Measurements from ENCODE around the gene AGXT2. TPM values are rescaled to one million over a fixed set of nuclear protein-coding genes. Genes with fewer than 3 reads are reported as not detected.

AGXT2 gene
- total RNA-seq, 1 donor from 2014 or later = not detected

DNA sequence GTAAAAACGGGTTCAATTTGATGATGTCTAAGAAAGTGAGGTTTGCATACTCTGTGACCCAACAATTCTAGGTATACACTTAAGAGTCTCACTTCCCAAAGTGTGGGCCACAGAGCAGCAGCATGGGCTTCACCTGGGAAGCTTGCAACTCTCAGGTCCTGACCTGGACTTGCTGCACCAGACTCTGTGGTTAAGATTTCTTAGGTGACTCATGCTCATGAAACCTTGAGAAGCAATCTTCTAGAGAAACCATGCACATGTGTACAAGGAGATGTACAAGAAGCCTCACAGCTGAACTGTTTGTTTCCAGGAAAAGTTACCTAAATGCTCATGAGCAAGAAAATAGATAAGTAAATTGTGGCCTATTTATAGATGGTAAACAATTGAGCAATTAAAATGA, 88.4 kb downstream of the AGXT2 start:
- Mint-ChIP-seq H3K4me3 (ENCODE audit: low read depth) (no peak overlapping the region), H3K4me1 (ENCODE audit: low read depth) (peaks cover 3% of the 10 kb centered on the region), H3K9me3 (ENCODE audit: low read depth) (no peaks in the 10 kb centered on the region), H3K27me3 (no peaks in the 10 kb centered on the region), H3K27ac (peak overlapping the region; percentile 10), H3K36me3 (ENCODE audit: insufficient read depth) (peaks cover 14% of the 10 kb centered on the region)
- TF ChIP-seq, protein P1, sequence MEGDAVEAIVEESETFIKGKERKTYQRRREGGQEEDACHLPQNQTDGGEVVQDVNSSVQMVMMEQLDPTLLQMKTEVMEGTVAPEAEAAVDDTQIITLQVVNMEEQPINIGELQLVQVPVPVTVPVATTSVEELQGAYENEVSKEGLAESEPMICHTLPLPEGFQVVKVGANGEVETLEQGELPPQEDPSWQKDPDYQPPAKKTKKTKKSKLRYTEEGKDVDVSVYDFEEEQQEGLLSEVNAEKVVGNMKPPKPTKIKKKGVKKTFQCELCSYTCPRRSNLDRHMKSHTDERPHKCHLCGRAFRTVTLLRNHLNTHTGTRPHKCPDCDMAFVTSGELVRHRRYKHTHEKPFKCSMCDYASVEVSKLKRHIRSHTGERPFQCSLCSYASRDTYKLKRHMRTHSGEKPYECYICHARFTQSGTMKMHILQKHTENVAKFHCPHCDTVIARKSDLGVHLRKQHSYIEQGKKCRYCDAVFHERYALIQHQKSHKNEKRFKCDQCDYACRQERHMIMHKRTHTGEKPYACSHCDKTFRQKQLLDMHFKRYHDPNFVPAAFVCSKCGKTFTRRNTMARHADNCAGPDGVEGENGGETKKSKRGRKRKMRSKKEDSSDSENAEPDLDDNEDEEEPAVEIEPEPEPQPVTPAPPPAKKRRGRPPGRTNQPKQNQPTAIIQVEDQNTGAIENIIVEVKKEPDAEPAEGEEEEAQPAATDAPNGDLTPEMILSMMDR (IDR thresholded peaks at IDR 0.05; ENCODE audit: unreplicated experiment) = no peak
- no peak for DNase-seq (ENCODE audit: low spot score, unreplicated experiment)

DNA sequence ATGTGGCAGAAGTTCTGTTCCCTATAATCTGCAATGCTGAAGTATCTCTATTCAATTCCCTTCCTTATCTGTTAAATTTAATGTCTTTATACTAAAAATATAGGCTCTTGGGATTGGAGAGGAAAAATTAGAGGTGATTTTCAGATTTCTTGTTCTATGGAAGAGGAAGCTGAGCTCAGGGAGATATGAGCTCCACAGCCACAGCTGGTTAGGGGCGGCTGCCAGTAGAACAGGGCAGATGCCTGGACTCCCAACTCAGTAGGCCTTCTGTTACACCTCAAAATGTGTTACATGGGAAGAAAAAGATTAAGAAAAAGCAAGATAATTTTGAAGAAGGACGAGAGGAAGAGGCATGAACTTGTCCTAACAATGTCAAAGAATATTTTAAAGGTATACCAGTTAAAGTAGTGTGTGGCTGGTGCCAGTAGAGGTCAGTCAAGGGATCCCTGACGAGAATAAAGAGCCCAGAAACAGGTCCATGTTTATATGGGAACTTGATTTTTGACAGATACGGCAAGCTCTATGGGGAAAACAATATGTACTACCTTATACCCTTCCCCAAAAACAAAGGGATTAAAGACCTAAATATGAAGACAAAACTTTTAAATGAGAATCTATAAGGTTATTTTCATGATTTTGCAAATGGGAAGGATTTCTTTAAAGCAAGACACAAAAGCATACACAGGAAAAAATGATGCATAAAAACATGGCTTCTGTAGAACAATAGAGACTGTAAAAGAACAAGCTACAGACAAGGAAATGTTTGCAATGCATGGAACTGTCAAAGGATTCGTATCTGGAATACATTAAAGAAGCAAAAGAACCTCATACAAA, 89.7 kb downstream of the AGXT2 start:
- TF ChIP-seq, protein P1 (IDR thresholded peaks at IDR 0.05; ENCODE audit: unreplicated experiment) = peak; percentile 69
- Mint-ChIP-seq H3K9me3 (ENCODE audit: low read depth) (no peaks in the 10 kb centered on the region), H3K4me1 (ENCODE audit: low read depth) (peaks cover 3% of the 10 kb centered on the region), H3K27me3 (no peaks in the 10 kb centered on the region), H3K27ac (no peak overlapping the region), H3K36me3 (ENCODE audit: insufficient read depth) (peaks cover 15% of the 10 kb centered on the region), H3K4me3 (ENCODE audit: low read depth) (no peak overlapping the region)
- DNase-seq (ENCODE audit: low spot score, unreplicated experiment) = no peak

DNA sequence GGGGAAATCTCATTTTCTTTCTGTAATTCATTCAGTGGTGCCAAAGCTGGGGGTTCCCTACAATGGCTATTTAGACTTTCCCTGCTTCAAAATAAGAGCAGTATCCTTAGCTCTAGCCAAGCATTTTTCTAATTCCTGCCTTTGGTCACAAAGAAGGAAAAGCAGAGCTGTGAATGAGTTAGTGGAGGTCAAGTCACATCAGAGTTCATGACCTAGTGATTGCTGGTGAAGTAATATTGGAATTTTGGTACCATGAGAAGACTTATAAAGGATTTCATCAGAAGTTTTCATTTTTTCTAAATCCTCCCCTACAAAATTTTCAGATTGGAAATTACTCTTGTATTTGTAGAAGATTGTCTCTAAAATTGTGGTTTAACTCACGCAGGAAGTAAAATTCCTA, 90.4 kb downstream of the AGXT2 start:
- Mint-ChIP-seq H3K9me3 (ENCODE audit: low read depth) (no peaks in the 10 kb centered on the region), H3K4me1 (ENCODE audit: low read depth) (peaks cover 3% of the 10 kb centered on the region), H3K27ac (no peak overlapping the region), H3K36me3 (ENCODE audit: insufficient read depth) (peaks cover 16% of the 10 kb centered on the region), H3K27me3 (no peaks in the 10 kb centered on the region), H3K4me3 (ENCODE audit: low read depth) (no peak overlapping the region)
- TF ChIP-seq, protein P1 (IDR thresholded peaks at IDR 0.05; ENCODE audit: unreplicated experiment) = no peak
- DNase-seq (ENCODE audit: low spot score, unreplicated experiment) = no peak

Other genes starting within 250 kb of the AGXT2 start
- 2.8 and 2.9 TPM in 2 replicates for gene TTC23L, start 208.8 kb downstream of the AGXT2 start, total RNA-seq
- gene RAD1, start 132.4 kb downstream of the AGXT2 start, total RNA-seq = 32.4 and 33.7 TPM in 2 replicates
- gene BRIX1, start 132.2 kb downstream of the AGXT2 start, total RNA-seq = 30.6 and 31.4 TPM in 2 replicates
- 48.1 and 50.3 TPM in 2 replicates for gene DNAJC21, start 118.4 kb downstream of the AGXT2 start, total RNA-seq
- gene PRLR, start 182.5 kb upstream of the AGXT2 start, total RNA-seq = 5.7 and 7.6 TPM in 2 replicates